T-helper 1 cell (primary cell): ENCODE data around the gene ZFHX3.

ENCODE experiments used
- DNase-seq, 5 donors: peaks; one replicate each; pipeline ENCODE4 v3.0.0-alpha.2; 2012 to 2020

The ZFHX3 gene

GRCh38 chr16:72926177-72927070, 121.5 kb downstream of the ZFHX3 start:
- no peak for DNase-seq

DNA sequence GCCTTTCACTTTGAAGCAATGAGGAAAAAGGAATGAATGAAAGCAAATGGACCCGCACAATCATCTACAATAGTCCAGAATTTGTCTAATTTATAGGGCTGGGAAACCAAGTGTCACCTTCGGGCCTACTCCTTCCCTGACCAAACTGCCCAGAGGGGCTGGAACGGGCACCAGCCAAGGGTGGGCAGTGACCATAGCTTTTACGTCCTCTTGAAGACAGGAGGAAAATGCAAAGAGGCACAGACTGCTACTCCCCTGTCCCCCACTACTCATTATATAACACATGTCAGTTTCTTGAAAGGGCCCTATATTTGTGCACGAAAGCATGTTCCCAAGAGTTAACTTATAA, 122.3 kb downstream of the ZFHX3 start:
- DNase-seq: no peak

DNA sequence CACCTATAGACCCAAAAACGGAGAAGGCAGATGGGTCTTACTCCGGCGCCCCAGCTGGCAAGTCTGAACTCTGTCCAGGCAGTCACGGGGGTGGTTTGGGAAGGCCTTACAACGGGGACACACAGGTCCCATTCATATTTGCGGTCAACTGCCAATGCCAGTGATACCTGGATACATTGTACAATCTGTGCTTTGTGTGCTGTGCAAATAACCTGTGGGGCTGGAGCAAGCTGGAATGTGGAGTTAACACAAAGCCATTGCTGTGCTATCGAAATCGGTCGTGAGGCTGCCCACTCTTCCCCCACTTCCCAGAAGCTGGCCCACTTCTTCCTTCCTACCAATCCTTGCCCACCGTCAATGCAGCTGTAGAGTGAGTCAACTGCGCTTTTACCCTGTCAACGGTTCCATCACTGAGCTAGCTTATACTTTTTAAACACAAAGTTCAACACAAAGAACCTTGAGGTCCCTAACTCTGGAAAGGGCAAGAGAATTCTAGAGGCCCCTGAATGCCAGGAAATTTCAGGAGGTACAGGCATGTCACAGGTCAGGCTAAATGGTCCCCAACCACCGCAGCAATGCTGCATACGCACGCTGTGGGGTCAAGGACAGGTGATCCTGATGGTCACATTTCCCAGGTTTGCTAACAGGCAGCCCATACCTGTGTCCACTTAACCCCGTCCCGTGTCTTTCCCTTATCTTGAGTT, 122.8 kb downstream of the ZFHX3 start:
- no peak for DNase-seq

DNA sequence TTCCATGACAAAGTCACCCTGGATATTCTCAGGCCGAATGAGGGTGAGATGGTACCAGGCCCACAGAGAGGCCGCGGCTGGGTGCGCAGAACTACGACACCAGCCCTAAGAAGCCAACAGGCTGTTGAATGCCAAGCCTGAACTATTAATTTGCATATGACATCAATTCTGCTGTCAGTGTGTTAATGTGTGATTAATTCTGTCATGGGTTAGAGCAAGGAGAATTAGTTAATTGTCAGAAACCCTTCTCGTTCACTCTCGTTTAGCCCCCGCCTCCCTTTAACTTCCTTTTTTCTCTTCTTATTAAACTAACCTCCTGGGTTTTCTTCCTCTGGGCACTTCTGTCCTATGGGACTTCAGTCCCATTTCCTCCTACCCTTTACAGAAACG, 123.4 kb downstream of the ZFHX3 start:
- DNase-seq: no peak

- DNase-seq: no peak
Measured at GRCh38 chr16:72923757-72924156, 124.2 kb downstream of the ZFHX3 start.

DNA sequence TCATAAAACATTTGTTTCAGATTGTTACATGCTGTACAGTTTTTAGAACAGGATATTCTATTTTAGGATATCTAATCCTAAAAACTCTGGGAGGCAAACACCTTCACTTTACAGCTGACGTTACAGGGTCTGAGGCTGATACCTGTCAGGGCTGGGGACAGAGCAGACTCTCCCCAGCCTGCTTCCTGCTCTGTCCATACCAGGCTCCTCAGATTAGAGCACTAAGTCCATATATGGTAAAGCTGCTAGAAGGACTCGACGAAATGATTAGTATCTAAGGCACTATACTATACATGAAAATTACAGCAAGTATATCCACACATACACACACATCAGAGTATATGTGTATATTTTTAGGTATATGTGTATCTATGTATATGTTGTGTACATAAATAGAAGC, 125.2 kb downstream of the ZFHX3 start:
- no peak for DNase-seq

DNA sequence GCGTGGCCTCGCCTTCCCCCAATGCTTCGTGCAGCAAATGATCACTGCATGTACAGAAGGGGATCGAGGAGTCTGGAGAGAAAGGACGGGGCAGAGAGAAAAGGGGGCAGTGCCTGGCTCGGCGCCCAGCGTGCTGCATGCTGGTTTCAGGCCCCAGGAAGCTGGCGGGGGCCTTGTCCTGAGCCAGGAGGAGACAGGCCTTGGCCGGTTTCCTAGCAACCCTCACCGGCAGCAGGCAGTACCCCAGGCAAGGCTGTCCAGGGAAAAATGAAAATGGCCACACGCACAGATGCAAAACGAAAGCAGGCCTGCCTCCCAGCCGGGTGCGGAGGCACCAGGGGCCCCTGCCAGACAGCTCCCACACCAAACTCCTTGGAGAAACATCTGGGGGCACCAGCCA, 126.3 kb downstream of the ZFHX3 start:
- DNase-seq: no peak

DNA sequence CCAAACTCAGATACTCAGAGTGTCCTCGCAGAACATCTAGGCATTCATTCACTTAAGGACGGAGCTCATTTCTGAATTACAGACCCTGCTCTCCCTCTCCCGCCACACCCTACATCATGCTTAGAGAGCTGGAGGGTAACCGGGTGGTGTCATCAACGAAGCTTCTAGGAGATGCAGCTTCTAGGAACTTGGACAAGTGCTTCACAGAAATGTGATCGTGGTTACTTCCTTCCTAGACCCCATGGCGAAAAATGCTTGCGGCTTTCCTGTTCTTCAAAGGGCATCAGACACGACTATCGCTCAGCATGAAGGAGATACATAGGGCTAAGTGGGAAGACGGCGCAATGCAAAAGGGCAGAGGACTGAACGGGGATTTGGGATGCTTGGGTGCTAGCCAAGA, 126.8 kb downstream of the ZFHX3 start:
- DNase-seq: peak in 1 of 5 donors; percentile 83

DNA sequence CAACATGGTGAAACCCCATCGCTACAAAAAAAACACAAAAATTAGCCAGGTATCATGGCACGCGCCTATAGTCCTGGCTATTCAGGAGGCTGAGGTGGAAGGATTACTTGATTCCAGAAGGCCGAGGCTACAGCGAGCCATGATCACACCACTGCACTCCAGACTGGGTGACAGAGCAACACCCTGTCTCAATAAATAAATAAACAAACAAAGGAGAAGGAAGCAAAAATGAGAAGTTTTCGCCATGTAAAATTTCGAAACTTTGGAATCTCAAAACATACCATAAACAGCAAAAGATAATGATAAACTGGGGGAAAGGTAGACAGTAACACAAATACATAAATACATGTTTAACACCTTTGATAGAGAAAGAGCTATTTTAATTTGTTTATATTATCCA, 130.9 kb downstream of the ZFHX3 start:
- no peak for DNase-seq

DNA sequence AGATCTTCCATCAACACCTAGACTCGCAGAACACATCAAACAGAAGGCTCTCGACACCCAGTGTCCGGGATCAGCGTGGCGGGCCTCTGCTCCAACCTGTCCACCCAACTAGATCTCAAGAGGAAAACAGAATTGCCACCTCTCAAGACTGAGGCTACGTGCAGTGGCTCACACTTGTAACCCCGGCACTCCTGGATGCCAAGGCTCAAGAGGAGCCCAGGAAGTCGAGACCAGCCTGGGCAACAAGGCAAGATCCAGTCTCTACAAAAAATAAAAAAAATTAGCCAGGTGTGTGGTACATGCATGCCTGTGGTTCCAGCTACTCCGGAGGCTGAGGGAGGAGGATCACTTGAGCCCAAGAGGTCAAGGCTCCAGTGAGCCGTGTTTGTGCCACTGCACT, 132.6 kb downstream of the ZFHX3 start:
- no peak for DNase-seq

DNA sequence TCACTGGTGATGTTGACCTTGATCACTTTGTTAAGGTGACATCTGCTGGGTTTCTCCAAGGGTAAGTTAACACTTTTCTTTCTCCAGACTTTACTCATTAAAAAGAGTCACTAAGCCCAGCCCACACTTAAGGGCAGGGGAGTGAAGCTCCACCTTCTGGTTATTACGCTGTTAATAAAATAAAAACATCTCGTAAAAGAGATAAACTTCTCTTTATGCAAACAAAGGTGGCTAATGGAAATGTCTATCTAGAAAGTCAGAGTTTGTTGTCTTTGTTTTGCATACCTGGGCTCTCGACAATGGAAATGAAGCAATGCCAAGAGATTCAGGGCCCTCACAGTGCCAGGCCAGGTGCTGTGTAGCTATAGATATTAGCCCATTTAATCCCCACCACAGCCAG, 134.4 kb downstream of the ZFHX3 start:
- no peak for DNase-seq

GRCh38 chr16:72911971-72912370, 136.0 kb downstream of the ZFHX3 start:
- DNase-seq: no peak

GRCh38 chr16:72910875-72911274, 137.1 kb downstream of the ZFHX3 start:
- no peak for DNase-seq

GRCh38 chr16:72910381-72910780, 137.5 kb downstream of the ZFHX3 start:
- DNase-seq: no peak

DNA sequence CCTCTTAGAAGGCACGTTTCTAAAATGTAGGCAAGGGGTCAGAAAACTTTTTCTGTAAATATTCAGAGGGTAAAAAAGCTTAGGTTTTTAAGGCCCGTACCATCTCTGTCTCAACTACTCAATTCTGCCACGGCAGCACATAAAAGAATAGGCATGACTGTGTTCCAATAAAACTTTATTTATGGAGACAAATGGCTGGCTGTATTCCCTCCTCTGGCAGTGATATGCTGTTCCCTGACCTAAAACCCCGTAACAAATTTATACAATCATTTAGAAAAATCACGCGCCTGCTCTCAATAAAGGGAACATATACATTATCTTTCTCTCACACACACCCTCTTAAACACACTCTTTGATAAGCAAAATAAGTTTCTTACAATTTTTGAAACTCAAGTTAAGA, 138.7 kb downstream of the ZFHX3 start:
- DNase-seq: no peak

- DNase-seq: no peak
Measured at GRCh38 chr16:72908362-72909167, 139.4 kb downstream of the ZFHX3 start.

- no peak for DNase-seq
Measured at GRCh38 chr16:72905581-72905980, 142.3 kb downstream of the ZFHX3 start.

GRCh38 chr16:72903176-72903575, 144.8 kb downstream of the ZFHX3 start:
- DNase-seq: no peak

DNA sequence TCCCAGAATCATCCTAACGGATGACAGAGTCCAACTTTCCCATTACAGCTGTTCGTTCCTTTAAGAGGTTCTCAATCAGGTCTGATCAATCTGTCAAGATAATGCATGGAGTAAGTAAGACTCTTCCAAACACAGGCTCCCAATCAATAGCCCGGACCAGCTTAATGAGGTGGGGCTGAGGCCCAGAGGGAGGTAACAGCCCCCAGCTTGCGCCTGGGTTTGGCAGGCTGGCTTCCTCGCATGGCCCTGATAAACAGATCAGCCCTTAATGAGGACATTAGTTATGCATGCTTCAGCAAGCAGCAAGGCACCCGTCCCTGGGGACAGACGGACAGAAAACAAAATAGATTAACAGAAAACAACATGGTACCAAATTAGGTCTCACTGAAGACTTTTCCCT, 145.7 kb downstream of the ZFHX3 start:
- no peak for DNase-seq

DNA sequence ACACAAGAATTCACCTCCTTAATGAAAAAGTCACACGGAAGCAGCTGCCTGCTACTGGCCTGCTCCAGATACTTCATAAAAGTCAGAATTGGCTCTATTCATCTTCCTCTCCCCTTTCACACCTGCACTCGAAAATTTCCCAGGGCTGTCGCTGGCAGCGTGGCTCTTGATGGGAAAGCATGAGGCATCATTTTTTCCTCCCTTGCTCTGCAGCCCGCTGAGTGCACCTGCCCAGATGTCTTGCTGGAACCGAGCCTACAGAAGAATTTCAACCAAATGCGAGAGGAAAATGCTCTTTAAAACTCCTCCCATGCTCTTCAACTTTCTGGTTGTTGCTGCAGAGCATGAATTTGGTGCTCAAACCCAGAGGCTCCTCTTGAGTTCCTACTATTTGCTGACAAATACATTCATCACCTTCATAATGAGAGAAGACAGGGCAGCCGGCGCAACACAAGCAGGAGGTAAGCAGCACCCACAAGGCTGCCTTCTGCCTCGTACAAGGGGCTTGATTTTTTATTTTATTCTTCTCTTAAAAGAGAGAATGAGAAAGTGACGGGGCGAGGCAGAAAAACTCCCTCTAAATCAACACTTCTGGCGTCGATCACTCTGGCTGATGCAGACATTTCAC, 146.8 kb downstream of the ZFHX3 start:
- no peak for DNase-seq

DNA sequence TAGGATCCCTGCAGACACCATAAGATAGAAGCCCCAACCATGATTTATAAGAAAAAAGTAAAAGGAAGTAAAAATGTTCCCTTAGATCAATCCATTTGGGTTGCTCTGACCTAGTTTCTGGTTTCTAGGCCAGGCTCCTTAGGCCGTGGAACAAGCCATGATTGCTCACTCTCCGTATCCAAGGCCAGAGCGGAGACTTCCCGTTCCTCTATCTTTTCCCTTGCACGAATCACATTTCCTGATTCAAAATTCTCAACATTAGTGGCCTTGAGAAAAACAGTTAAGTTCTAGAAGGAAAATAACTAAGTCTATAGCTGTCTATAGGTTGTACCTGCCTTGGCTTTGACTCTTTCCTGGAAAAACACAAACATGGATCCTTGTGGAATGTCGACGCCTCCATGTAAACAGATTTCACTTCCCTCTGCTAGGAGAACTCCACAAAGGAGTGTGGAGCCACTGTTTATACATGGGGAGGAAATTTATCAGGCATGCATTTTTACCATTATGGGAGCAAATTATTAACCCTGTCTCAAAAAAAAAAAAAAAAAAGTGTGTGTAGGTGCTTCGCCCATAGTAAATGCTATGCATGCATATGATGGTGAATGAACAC, 149.6 kb downstream of the ZFHX3 start:
- no peak for DNase-seq

- DNase-seq: no peak
Measured at GRCh38 chr16:72897707-72898106, 150.2 kb downstream of the ZFHX3 start.
